ENCODE measurements around the gene ITGB4.

- TF ChIP-seq POLR2A (IDR thresholded peaks at IDR 0.05; ENCODE audit: low read length), result no peak
- TF ChIP-seq GATA1 (IDR thresholded peaks at IDR 0.05; ENCODE audit: low read depth, low read length), result no peak
These were observed 62.0 kb downstream of the ITGB4 start for GRCh38 chr17:75783069-75783783.

Data from erythroblast (primary cell).